Subcutaneous adipose tissue (tissue), 4 donors: Measurements from ENCODE around the gene MAGEL2. TPM values are rescaled to one million over a fixed set of nuclear protein-coding genes. Genes with fewer than 3 reads are reported as not detected.

ENCODE experiments used
- CTCF ChIP-seq: fragments of 450-650 bp; IDR thresholded peaks from one replicate; pipeline ENCODE4 v1.5.1; 2016; ENCODE audit warnings: low read depth, mild to moderate bottlenecking, control low read depth, antibody characterized with exemption, moderate library complexity
- total RNA-seq, 4 donors: library from RNA; depleted of rRNA; stranded (reverse); fragments of >200 nt; gene quantifications; one replicate each; pipeline ENCODE4 v1.1.0, GENCODE V29; 2016

Gene MAGEL2
- total RNA-seq, 4 donors from 2014 or later, result under 0.01 to 0.51 (median 0.19) TPM; not detected in 1

GRCh38 chr15:23602124-23602523, 45.5 kb downstream of the MAGEL2 start:
- no peak for TF ChIP-seq CTCF

DNA sequence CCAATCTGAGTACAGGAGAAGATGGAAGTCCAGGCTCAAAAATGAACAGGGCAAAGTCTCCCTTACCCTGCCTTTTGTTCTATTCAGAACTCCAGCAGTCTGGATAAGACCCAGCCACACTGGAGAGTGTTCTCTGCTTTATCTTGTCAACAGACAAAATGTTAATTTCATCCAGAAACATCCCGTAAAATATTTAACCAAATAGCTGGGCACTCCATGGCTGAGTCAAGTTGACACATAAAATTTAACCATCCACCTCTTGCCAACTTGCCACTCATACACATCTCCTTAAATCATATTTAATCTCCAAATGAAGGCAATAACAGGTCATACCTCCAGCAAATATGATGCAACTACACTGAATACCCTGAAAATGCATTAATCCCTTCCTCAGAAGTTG, 48.6 kb downstream of the MAGEL2 start:
- TF ChIP-seq CTCF, result no peak

GRCh38 chr15:23596736-23597135, 50.9 kb downstream of the MAGEL2 start:
- TF ChIP-seq CTCF, result no peak

DNA sequence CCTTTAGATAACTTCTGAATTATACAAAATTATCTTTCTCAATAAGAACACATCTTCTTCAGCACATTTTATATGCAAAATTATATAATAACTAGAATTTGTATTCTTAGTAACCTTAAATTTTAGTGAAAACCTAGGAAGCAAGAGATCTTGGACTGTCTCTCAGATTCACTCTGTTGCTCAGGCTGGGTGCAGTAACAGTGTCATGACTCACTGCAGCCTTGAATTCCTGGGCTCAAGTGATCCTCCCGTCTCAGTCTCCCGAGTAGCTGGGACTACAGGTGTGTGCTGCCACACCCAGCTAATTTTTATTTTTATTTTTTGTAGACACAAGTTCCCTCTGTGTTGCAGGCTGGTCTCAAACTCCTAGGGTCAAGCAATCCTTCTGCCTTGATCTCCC, 52.3 kb downstream of the MAGEL2 start:
- no peak for TF ChIP-seq CTCF

DNA sequence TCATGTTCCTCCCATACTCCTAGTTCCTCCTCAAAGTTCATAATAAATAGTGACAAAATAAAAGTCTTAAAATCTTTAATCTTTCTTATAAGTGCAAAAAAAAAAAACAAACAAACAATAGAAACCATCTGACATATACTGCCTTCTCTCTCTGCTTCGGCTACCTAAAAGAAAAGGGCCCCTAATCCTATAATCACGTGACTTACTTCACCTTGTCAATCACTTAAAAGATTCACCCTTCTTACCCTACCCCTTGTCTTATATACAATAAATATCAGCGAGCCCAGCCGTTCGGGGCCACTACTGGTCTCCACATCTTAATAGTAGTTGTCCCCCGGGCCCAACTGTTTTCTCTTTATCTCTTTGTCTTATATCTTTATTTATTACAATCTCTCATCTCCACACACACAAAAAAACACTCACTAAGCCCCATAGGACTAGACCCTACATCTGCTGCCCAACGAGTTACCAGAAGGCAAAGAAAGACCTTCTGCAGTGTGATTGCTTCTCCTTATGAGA, 53.4 kb downstream of the MAGEL2 start:
- TF ChIP-seq CTCF, result no peak

Other genes starting within 250 kb of the MAGEL2 start
- gene GOLGA6L2, start 200.6 kb downstream of the MAGEL2 start, total RNA-seq, result not detected
- gene MKRN3, start 82.2 kb downstream of the MAGEL2 start, total RNA-seq, result 1 to 10 TPM in 1 of 4 donors, under 1 TPM in 3; 0.49 to 2.9 (median 0.54) TPM
- gene NDN, start 39.4 kb upstream of the MAGEL2 start, total RNA-seq, result 100 to 1,000 TPM in 1 of 4 donors, 10 to 100 TPM in 3; 53.8 to 136 (median 80.8) TPM